ENCODE data around the gene ZNF516.

ZNF516 gene

GRCh38 chr18:76386886-76387285 is 108.2 kb downstream of the ZNF516 start:
- peaks cover 36% of the 10 kb centered on the region for H3K79me1 ChIP-seq (ENCODE audit: low read depth, low read length)
- no peak for DNase-seq (ENCODE audit: low spot score)
- H2BK12ac ChIP-seq (ENCODE audit: low read length): no peak overlapping the region
- no peak overlapping the region for H2AFZ ChIP-seq (ENCODE audit: low read length)
- H3K4ac ChIP-seq (ENCODE audit: low read length): no peak overlapping the region
- H3K27me3 ChIP-seq (ENCODE audit: control insufficient read depth in 3 of 3, insufficient read depth in 3 of 3, low read depth in 1 of 3, low read length in 3 of 3): no peaks in the 10 kb centered on the region
- no peak overlapping the region for H3K27ac ChIP-seq (replicated peaks; ENCODE audit: low read length)
- no peak overlapping the region for H2BK5ac ChIP-seq (ENCODE audit: low read length)
- no peak overlapping the region for H4K8ac ChIP-seq (ENCODE audit: low read depth, low read length)
- H3K4me3 ChIP-seq (ENCODE audit: low read length in 2 of 2): no peak overlapping the region
- no peak overlapping the region for H3K14ac ChIP-seq (ENCODE audit: low read length)
- WGBS, 2 donors (ENCODE audit: extremely low coverage in 2 of 2, insufficient read length in 2 of 2, insufficient replicate concordance in 1 of 2): no CpG with 5 or more reads among the region's 13 CpGs
- no peak overlapping the region for H3K4me2 ChIP-seq (ENCODE audit: insufficient read depth, low read length, poor library complexity, severe bottlenecking)
- H3K9me3 ChIP-seq (replicated peaks in 1 of 2; ENCODE audit: control insufficient read depth in 2 of 2, insufficient read depth in 1 of 2, low read depth in 1 of 2, low read length in 2 of 2): peaks cover 7 to 20% of the 10 kb centered on the region in 2 donors
- H3K4me1 ChIP-seq (ENCODE audit: control insufficient read depth in 2 of 2, insufficient read depth in 1 of 2, low read depth in 1 of 2, low read length in 2 of 2): no peaks in the 10 kb centered on the region
- H3K18ac ChIP-seq (ENCODE audit: low read length): no peak overlapping the region
- peaks cover 3 to 38% of the 10 kb centered on the region in 2 donors for H3K36me3 ChIP-seq (replicated peaks in 1 of 2; ENCODE audit: control insufficient read depth in 2 of 2, insufficient read depth in 2 of 2, low read length in 2 of 2)
- no peak overlapping the region for H3K9ac ChIP-seq (ENCODE audit: low read depth, low read length, poor library complexity)
- H3K23ac ChIP-seq (ENCODE audit: low read depth, low read length, poor library complexity): no peak overlapping the region
- H2BK15ac ChIP-seq (ENCODE audit: low read length): no peak overlapping the region
- H2AK5ac ChIP-seq (ENCODE audit: low read depth, low read length): no peak overlapping the region
- H2BK120ac ChIP-seq (ENCODE audit: low read depth, low read length): no peak overlapping the region
- no peak overlapping the region for H4K91ac ChIP-seq (ENCODE audit: low read depth, low read length, poor library complexity)

- no peak overlapping the region for H4K8ac ChIP-seq (ENCODE audit: low read depth, low read length)
- no peak overlapping the region for H2AFZ ChIP-seq (ENCODE audit: low read length)
- no peak overlapping the region for H3K18ac ChIP-seq (ENCODE audit: low read length)
- no peak for DNase-seq (ENCODE audit: low spot score)
- H2BK12ac ChIP-seq (ENCODE audit: low read length): no peak overlapping the region
- H2BK5ac ChIP-seq (ENCODE audit: low read length): no peak overlapping the region
- H2AK5ac ChIP-seq (ENCODE audit: low read depth, low read length): no peak overlapping the region
- H3K4me1 ChIP-seq (ENCODE audit: control insufficient read depth in 2 of 2, insufficient read depth in 1 of 2, low read depth in 1 of 2, low read length in 2 of 2): peaks cover 0 to 1% of the 10 kb centered on the region in 2 donors
- no peak overlapping the region for H3K14ac ChIP-seq (ENCODE audit: low read length)
- no peak overlapping the region for H3K4me3 ChIP-seq (ENCODE audit: low read length in 2 of 2)
- H3K27ac ChIP-seq (replicated peaks; ENCODE audit: low read length): no peak overlapping the region
- H3K4ac ChIP-seq (ENCODE audit: low read length): no peak overlapping the region
- H4K91ac ChIP-seq (ENCODE audit: low read depth, low read length, poor library complexity): no peak overlapping the region
- no peak overlapping the region for H2BK120ac ChIP-seq (ENCODE audit: low read depth, low read length)
- no CpG with 5 or more reads among the region's 7 CpGs for WGBS, 2 donors (ENCODE audit: extremely low coverage in 2 of 2, insufficient read length in 2 of 2, insufficient replicate concordance in 1 of 2)
- H3K9ac ChIP-seq (ENCODE audit: low read depth, low read length, poor library complexity): no peak overlapping the region
- peaks cover 30% of the 10 kb centered on the region for H3K79me1 ChIP-seq (ENCODE audit: low read depth, low read length)
- H2BK15ac ChIP-seq (ENCODE audit: low read length): no peak overlapping the region
- no peaks in the 10 kb centered on the region for H3K27me3 ChIP-seq (ENCODE audit: control insufficient read depth in 3 of 3, insufficient read depth in 3 of 3, low read depth in 1 of 3, low read length in 3 of 3)
- H3K23ac ChIP-seq (ENCODE audit: low read depth, low read length, poor library complexity): no peak overlapping the region
- peaks cover 3 to 38% of the 10 kb centered on the region in 2 donors for H3K36me3 ChIP-seq (replicated peaks in 1 of 2; ENCODE audit: control insufficient read depth in 2 of 2, insufficient read depth in 2 of 2, low read length in 2 of 2)
- H3K9me3 ChIP-seq (replicated peaks in 1 of 2; ENCODE audit: control insufficient read depth in 2 of 2, insufficient read depth in 1 of 2, low read depth in 1 of 2, low read length in 2 of 2): peaks cover 7 to 20% of the 10 kb centered on the region in 2 donors
- H3K4me2 ChIP-seq (ENCODE audit: insufficient read depth, low read length, poor library complexity, severe bottlenecking): no peak overlapping the region
Observed at GRCh38 chr18:76386071-76386470, 109.0 kb downstream of the ZNF516 start.

GRCh38 chr18:76385681-76385975 is 109.4 kb downstream of the ZNF516 start:
- no CpG with 5 or more reads among the region's 10 CpGs for WGBS, 2 donors (ENCODE audit: extremely low coverage in 2 of 2, insufficient read length in 2 of 2, insufficient replicate concordance in 1 of 2)
- no peak overlapping the region for H2BK15ac ChIP-seq (ENCODE audit: low read length)

GRCh38 chr18:76384861-76385680 is 110.0 kb downstream of the ZNF516 start:
- H3K4me3 ChIP-seq (ENCODE audit: low read length in 2 of 2): no peak overlapping the region
- no peak overlapping the region for H2AK5ac ChIP-seq (ENCODE audit: low read depth, low read length)
- H4K91ac ChIP-seq (ENCODE audit: low read depth, low read length, poor library complexity): no peak overlapping the region
- H2BK12ac ChIP-seq (ENCODE audit: low read length): no peak overlapping the region
- peaks cover 7 to 15% of the 10 kb centered on the region in 2 donors for H3K9me3 ChIP-seq (replicated peaks in 1 of 2; ENCODE audit: control insufficient read depth in 2 of 2, insufficient read depth in 1 of 2, low read depth in 1 of 2, low read length in 2 of 2)
- peaks cover 1 to 42% of the 10 kb centered on the region in 2 donors for H3K36me3 ChIP-seq (replicated peaks in 1 of 2; ENCODE audit: control insufficient read depth in 2 of 2, insufficient read depth in 2 of 2, low read length in 2 of 2)
- H3K79me1 ChIP-seq (ENCODE audit: low read depth, low read length): peaks cover 27% of the 10 kb centered on the region
- no peak overlapping the region for H4K8ac ChIP-seq (ENCODE audit: low read depth, low read length)
- no CpG with 5 or more reads among the region's 35 CpGs for WGBS, 2 donors (ENCODE audit: extremely low coverage in 2 of 2, insufficient read length in 2 of 2, insufficient replicate concordance in 1 of 2)
- H2BK15ac ChIP-seq (ENCODE audit: low read length): no peak overlapping the region
- no peak for DNase-seq (ENCODE audit: low spot score)
- H3K18ac ChIP-seq (ENCODE audit: low read length): no peak overlapping the region
- peaks cover 0 to 5% of the 10 kb centered on the region in 2 donors for H3K4me1 ChIP-seq (ENCODE audit: control insufficient read depth in 2 of 2, insufficient read depth in 1 of 2, low read depth in 1 of 2, low read length in 2 of 2)
- peak overlapping the region; percentile 53 for H3K9ac ChIP-seq (ENCODE audit: low read depth, low read length, poor library complexity)
- H3K4me2 ChIP-seq (ENCODE audit: insufficient read depth, low read length, poor library complexity, severe bottlenecking): no peak overlapping the region
- H2BK120ac ChIP-seq (ENCODE audit: low read depth, low read length): no peak overlapping the region
- no peak overlapping the region for H3K4ac ChIP-seq (ENCODE audit: low read length)
- H3K27me3 ChIP-seq (ENCODE audit: control insufficient read depth in 3 of 3, insufficient read depth in 3 of 3, low read depth in 1 of 3, low read length in 3 of 3): no peaks in the 10 kb centered on the region
- H2BK5ac ChIP-seq (ENCODE audit: low read length): no peak overlapping the region
- H2AFZ ChIP-seq (ENCODE audit: low read length): no peak overlapping the region
- no peak overlapping the region for H3K23ac ChIP-seq (ENCODE audit: low read depth, low read length, poor library complexity)
- H3K27ac ChIP-seq (replicated peaks; ENCODE audit: low read length): no peak overlapping the region
- H3K14ac ChIP-seq (ENCODE audit: low read length): no peak overlapping the region

More at GRCh38 chr18:76385681-76385975, 109.4 kb downstream of the ZNF516 start:
- Histone ChIP-seq H3K18ac (ENCODE audit: low read length) (no peak overlapping the region), H3K4ac (ENCODE audit: low read length) (no peak overlapping the region), H3K9ac (ENCODE audit: low read depth, low read length, poor library complexity) (no peak overlapping the region), H2AFZ (ENCODE audit: low read length) (no peak overlapping the region), H2BK120ac (ENCODE audit: low read depth, low read length) (no peak overlapping the region), H4K91ac (ENCODE audit: low read depth, low read length, poor library complexity) (no peak overlapping the region), H3K9me3 (replicated peaks in 1 of 2; ENCODE audit: control insufficient read depth in 2 of 2, insufficient read depth in 1 of 2, low read depth in 1 of 2, low read length in 2 of 2) (peaks cover 7 to 20% of the 10 kb centered on the region in 2 donors), H3K79me1 (ENCODE audit: low read depth, low read length) (peaks cover 29% of the 10 kb centered on the region), H4K8ac (ENCODE audit: low read depth, low read length) (no peak overlapping the region), H2BK5ac (ENCODE audit: low read length) (no peak overlapping the region), H3K4me2 (ENCODE audit: insufficient read depth, low read length, poor library complexity, severe bottlenecking) (no peak overlapping the region), H3K14ac (ENCODE audit: low read length) (no peak overlapping the region), H2AK5ac (ENCODE audit: low read depth, low read length) (no peak overlapping the region), H3K4me1 (ENCODE audit: control insufficient read depth in 2 of 2, insufficient read depth in 1 of 2, low read depth in 1 of 2, low read length in 2 of 2) (peaks cover 0 to 4% of the 10 kb centered on the region in 2 donors), H3K4me3 (ENCODE audit: low read length in 2 of 2) (no peak overlapping the region), H3K36me3 (replicated peaks in 1 of 2; ENCODE audit: control insufficient read depth in 2 of 2, insufficient read depth in 2 of 2, low read length in 2 of 2) (peaks cover 3 to 42% of the 10 kb centered on the region in 2 donors), H3K23ac (ENCODE audit: low read depth, low read length, poor library complexity) (no peak overlapping the region), H2BK12ac (ENCODE audit: low read length) (no peak overlapping the region), H3K27me3 (ENCODE audit: control insufficient read depth in 3 of 3, insufficient read depth in 3 of 3, low read depth in 1 of 3, low read length in 3 of 3) (no peaks in the 10 kb centered on the region), H3K27ac (replicated peaks; ENCODE audit: low read length) (no peak overlapping the region)
- DNase-seq (ENCODE audit: low spot score): no peak

Data from neuronal stem cell (in vitro differentiated cells).